HepG2 (cell line): ENCODE measurements around the gene ICAM2. TPM values are rescaled to one million over a fixed set of nuclear protein-coding genes. Genes with fewer than 3 reads are reported as not detected.

Source experiments
- ATAC-seq: fragments of 200-7000 bp; cut with Tn5 transposase; 3 replicates; pipeline ENCODE4 v1.9.1; 2020; ENCODE audit warnings: mild to moderate bottlenecking, moderate library complexity
- BruUV-seq: library from RNA; stranded (reverse); fragments of 400-500 nt; replicated peaks from 2 replicates; lab custom pipeline; 2021; lab: Mats Ljungman, UMichigan
- CTCF ChIA-PET: fragments of 300-600 bp; formaldehyde crosslinking; extraction: SDS; loops from one replicate; lab custom pipeline; 2021; ENCODE audit warnings: low total read pairs, inconsistent platforms, low intra/inter-chr PET ratio; lab: Yijun Ruan, JAX
- POLR2A ChIA-PET: fragments of 350-600 bp; sonication (Branson Sonifier 250); formaldehyde crosslinking; loops from one replicate; lab custom pipeline; 2020; ENCODE audit warnings: antibody characterized with exemption, inconsistent platforms; lab: Yijun Ruan, JAX
- DNase-seq: peaks from one replicate; pipeline ENCODE4 v3.0.0-alpha.2; 2015; ENCODE audit warnings: low spot score
- FAIRE-seq: peaks from 3 replicates; lab custom pipeline; 2011; peaks lifted over from hg19 to GRCh38; lab: Jason Lieb, UNC
- H2AFZ ChIP-seq: one replicate; pipeline ENCODE4 v1.6.1; 2011; ENCODE audit warnings: low read length, inconsistent platforms
- H3K27ac ChIP-seq: fragments of 300-600 bp; 3 replicates; pipeline ENCODE4 v1.8.0; 2011; ENCODE audit warnings: mixed run types, mild to moderate bottlenecking, mixed read lengths, low read length, inconsistent platforms; ENCODE audit not compliant: insufficient read depth; ENCODE audit errors: extremely low read length
- H3K27me3 ChIP-seq, 2 experiments: fragments of 200-600 bp in 1 of 2; 2 replicates in 1 of 2; 3 replicates in 1 of 2; pipeline versions ENCODE4 v1.6.0 to v1.8.0; 2011; ENCODE audit warnings: low read length in 2 of 2, mild to moderate bottlenecking in 2 of 2, moderate library complexity in 2 of 2, inconsistent platforms in 1 of 2; ENCODE audit not compliant: insufficient read depth in 2 of 2, control insufficient read depth in 1 of 2
- H3K36me3 ChIP-seq, 2 experiments: fragments of 200-600 bp in 1 of 2; replicated peaks in 1 of 2; 2 replicates in 1 of 2; 3 replicates in 1 of 2; pipeline versions ENCODE4 v1.5.1 to v1.8.0; 2011; ENCODE audit warnings: low read length in 2 of 2, inconsistent platforms in 1 of 2; ENCODE audit not compliant: insufficient read depth in 2 of 2, control insufficient read depth in 1 of 2
- H3K4me1 ChIP-seq: 2 replicates; pipeline ENCODE4 v1.5.1; 2012; ENCODE audit warnings: low read length, inconsistent platforms; ENCODE audit not compliant: insufficient read depth
- H3K4me2 ChIP-seq: 2 replicates; pipeline ENCODE4 v1.6.0; 2011; ENCODE audit warnings: low read depth, low read length, inconsistent platforms
- H3K4me3 ChIP-seq, 3 experiments: fragments of 200-600 bp in 1 of 3; sonication (generic), shearing (Covaris generic) in 1 of 3; replicated peaks in 1 of 3; 2 replicates each; pipeline ENCODE4 v1.5.1; 2011 to 2016; ENCODE audit warnings: low read length in 3 of 3, inconsistent platforms in 2 of 3, low read depth in 2 of 3, mild to moderate bottlenecking in 2 of 3, control low read depth in 1 of 3, mixed read lengths in 1 of 3; ENCODE audit not compliant: insufficient read depth in 1 of 3
- H3K79me2 ChIP-seq: one replicate; pipeline ENCODE4 v1.6.1; 2011; ENCODE audit warnings: low read length, inconsistent platforms; ENCODE audit not compliant: insufficient read depth
- H3K9ac ChIP-seq: 2 replicates; pipeline ENCODE4 v1.6.0; 2011; ENCODE audit warnings: mild to moderate bottlenecking, low read depth, low read length, inconsistent platforms; ENCODE audit not compliant: insufficient read depth
- H3K9me3 ChIP-seq: 2 replicates; pipeline ENCODE4 v1.5.1; 2012; ENCODE audit warnings: mild to moderate bottlenecking, low read length
- H4K20me1 ChIP-seq: 2 replicates; pipeline ENCODE4 v1.6.0; 2011; ENCODE audit warnings: inconsistent platforms, mild to moderate bottlenecking, low read length, moderate library complexity; ENCODE audit not compliant: insufficient read depth
- AHR ChIP-seq: IDR thresholded peaks from 2 replicates; pipeline ENCODE4 v1.6.1; 2018; ENCODE audit warnings: missing genetic modification reagents, missing compliant biosample characterization
- CAMTA2 ChIP-seq: sonication (generic); formaldehyde crosslinking; IDR thresholded peaks from 2 replicates; pipeline ENCODE4 v1.4.0; 2020; ENCODE audit warnings: mild to moderate bottlenecking, missing genetic modification reagents, borderline replicate concordance
- CCDC6 ChIP-seq: sonication (generic); formaldehyde crosslinking; IDR thresholded peaks from 2 replicates; pipeline ENCODE4 v1.8.1; 2022; ENCODE audit warnings: mild to moderate bottlenecking, missing genetic modification reagents, moderate library complexity
- CENPBD1 ChIP-seq: sonication (generic); formaldehyde crosslinking; IDR thresholded peaks from 2 replicates; pipeline ENCODE4 v1.8.0; 2022; ENCODE audit warnings: missing genetic modification reagents, low read depth, mild to moderate bottlenecking, borderline replicate concordance
- FOSL2 ChIP-seq: sonication (generic); formaldehyde crosslinking; IDR thresholded peaks from 2 replicates; pipeline ENCODE4 v1.4.0; 2020; ENCODE audit warnings: missing genetic modification reagents
- FOXK1 ChIP-seq: sonication (generic); formaldehyde crosslinking; IDR thresholded peaks from 2 replicates; pipeline ENCODE4 v1.4.0; 2020; ENCODE audit warnings: low read depth, missing genetic modification reagents, borderline replicate concordance
- GLI4 ChIP-seq: sonication (generic); formaldehyde crosslinking; IDR thresholded peaks from 2 replicates; pipeline ENCODE4 v1.5.1; 2020; ENCODE audit warnings: missing genetic modification reagents, mild to moderate bottlenecking, moderate library complexity, borderline replicate concordance
- KDM1A ChIP-seq: IDR thresholded peaks from 2 replicates; pipeline ENCODE4 v1.6.1; 2016; ENCODE audit warnings: missing compliant biosample characterization
- NAIF1 ChIP-seq: sonication (generic); formaldehyde crosslinking; IDR thresholded peaks from 2 replicates; pipeline ENCODE4 v1.5.0; 2020; ENCODE audit warnings: mild to moderate bottlenecking, missing genetic modification reagents, borderline replicate concordance
- REXO4 ChIP-seq: sonication (generic); formaldehyde crosslinking; IDR thresholded peaks from 2 replicates; pipeline ENCODE4 v1.8.0; 2022; ENCODE audit warnings: missing genetic modification reagents, mild to moderate bottlenecking, borderline replicate concordance
- SALL1 ChIP-seq: sonication (generic); formaldehyde crosslinking; IDR thresholded peaks from 2 replicates; pipeline ENCODE4 v1.8.0; 2022; ENCODE audit warnings: mild to moderate bottlenecking, missing genetic modification reagents
- SOX5 ChIP-seq: IDR thresholded peaks from 2 replicates; pipeline ENCODE4 v1.6.1; 2016; ENCODE audit warnings: borderline replicate concordance
- SP2 ChIP-seq: sonication (generic); formaldehyde crosslinking; IDR thresholded peaks from 2 replicates; pipeline ENCODE4 v1.5.1; 2020; ENCODE audit warnings: mild to moderate bottlenecking, missing genetic modification reagents
- ZBTB26 ChIP-seq: IDR thresholded peaks from 2 replicates; pipeline ENCODE4 v1.6.1; 2016; ENCODE audit warnings: missing compliant biosample characterization, missing genetic modification reagents, borderline replicate concordance
- ZBTB49 ChIP-seq: sonication (generic); formaldehyde crosslinking; IDR thresholded peaks from 2 replicates; pipeline ENCODE4 v1.4.0; 2020; ENCODE audit warnings: missing genetic modification reagents, borderline replicate concordance
- ZFX ChIP-seq: sonication (generic); formaldehyde crosslinking; IDR thresholded peaks from 2 replicates; pipeline ENCODE4 v1.4.0; 2020; ENCODE audit warnings: mild to moderate bottlenecking, low read depth, missing genetic modification reagents, moderate library complexity
- ZNF614 ChIP-seq: IDR thresholded peaks from 2 replicates; pipeline ENCODE4 v1.6.1; 2018; ENCODE audit warnings: missing biosample characterization, missing genetic modification reagents, inconsistent platforms, borderline replicate concordance
- WGBS: methylation state at CpG from one replicate; pipeline ENCODE4 v1.1.6; 2017; ENCODE audit warnings: low lambda C conversion rate; 5-methylcytosine and 5-hydroxymethylcytosine counted together
- in situ Hi-C: cut with HindIII; loops from 2 replicates; pipeline ENCODE4 v1.10.0; 2017; ENCODE audit warnings: low pct_unique_long_range_greater_than_20kb; ENCODE audit not compliant: extremely low pct_ligation_motif_present
- intact Hi-C: fragments of 100-400 bp; cut with micrococcal nuclease; formaldehyde crosslinking; loops from one replicate; pipeline ENCODE4 v1.10.0; 2022; ENCODE audit not compliant: unreplicated experiment
- polyA plus RNA-seq, 8 experiments: library from polyadenylated mRNA; depleted of rRNA in 3 of 8; stranded (reverse) in 7 of 8; unstranded in 1 of 8; fragments of >200 nt; fragmentation: Illumina TruSeq in 4 of 8; extraction: Trizol in 4 of 8; gene quantifications; 2 replicates each; pipeline versions ENCODE4 v1.2.1 to v1.2.3, GENCODE V29; 2011 to 2016; ENCODE audit warnings: low read depth in 4 of 8, missing spikeins in 1 of 8, mixed read lengths in 1 of 8; ENCODE audit not compliant: insufficient read depth in 1 of 8
- total RNA-seq, 5 experiments: library from RNA; depleted of rRNA; stranded (reverse); fragments of >200 nt; fragmentation: Illumina TruSeq; extraction: Trizol; gene quantifications; 2 replicates each; pipeline ENCODE4 v1.2.3, GENCODE V29; 2016; ENCODE audit warnings: low read depth in 1 of 5
- TF ChIP-seq, protein P1 (sequence below): sonication (generic); formaldehyde crosslinking; conservative IDR thresholded peaks from 2 replicates; pipeline ENCODE4 v1.5.0; 2020; ENCODE audit warnings: missing genetic modification reagents

The ICAM2 gene
- total and polyA plus RNA-seq, 2 of the 13 experiments (the other 11 are each of a cell fraction or from before 2014, with no cell fraction given) = 10.9 to 20.8 TPM

DNA sequence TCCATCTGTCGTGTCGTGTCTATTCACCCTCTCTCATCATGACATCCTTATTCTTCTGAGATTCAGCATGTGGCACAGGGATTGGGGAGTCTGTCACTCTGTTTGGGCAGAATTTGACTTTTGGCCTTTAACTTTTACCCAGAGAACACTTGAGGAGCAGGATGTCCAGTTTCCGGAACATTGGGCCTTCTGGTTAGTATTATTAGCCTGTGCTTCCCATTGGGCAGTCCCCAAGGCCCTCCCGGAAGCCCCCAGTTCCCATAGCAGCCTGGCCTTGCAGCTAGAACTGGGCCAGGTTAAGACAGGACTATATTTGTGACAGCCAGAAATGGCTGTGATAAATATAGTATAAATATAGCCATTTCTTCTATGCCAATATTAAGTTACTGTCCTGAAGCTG lies 57.3 kb downstream of the ICAM2 start (continued):
- TF ChIP-seq ZBTB49 (CRISPR knock-in tag) (no peak), NAIF1 (no peak), REXO4 (CRISPR knock-in tag) (no peak), ZBTB26 (no peak)

DNA sequence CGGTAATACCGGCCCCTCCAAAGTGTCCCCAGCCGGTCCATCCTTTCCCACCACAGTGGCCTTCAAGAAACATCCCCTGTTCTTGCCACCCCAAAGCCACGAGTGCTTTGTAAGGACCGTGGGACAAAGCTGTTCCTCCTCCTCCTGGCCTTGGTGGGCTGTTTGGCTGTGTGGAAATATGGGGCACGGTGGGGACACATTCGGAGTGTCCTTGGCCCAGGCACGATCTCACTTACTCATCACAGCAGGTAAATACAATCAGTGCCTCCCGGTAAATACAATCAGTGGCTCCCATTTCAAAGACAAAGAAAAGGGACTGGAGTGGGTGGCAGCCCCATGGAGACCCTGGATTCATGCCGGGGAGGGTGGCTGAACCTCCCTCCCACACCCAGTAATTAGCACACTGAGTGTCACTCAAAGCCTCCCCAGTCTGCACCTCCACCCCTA lies 58.1 kb downstream of the ICAM2 start:
- no peak overlapping the region for H2AFZ ChIP-seq
- CTCF ChIA-PET = no interaction called here
- peak overlapping the region; percentile 2 for H3K27ac ChIP-seq
- 10% methylated on average over 10 of the region's 10 CpGs for WGBS
- intact Hi-C loops = no loop called here
- H3K4me3 ChIP-seq = peak overlapping the region in 1 of 3 experiments; percentile 29; a peak in 1 of 6 replicates
- peaks cover 6 to 24% of the 10 kb centered on the region in 2 experiments; a peak in 2 of 5 replicates for H3K27me3 ChIP-seq
- no TSS peak for BruUV-seq
- H3K4me2 ChIP-seq = peak overlapping the region; percentile 52
- no peak for FAIRE-seq
- H3K36me3 ChIP-seq = no peaks in the 10 kb centered on the region
- ATAC-seq = peak; percentile 60
- no peak overlapping the region for H3K9ac ChIP-seq
- H3K79me2 ChIP-seq = no peaks in the 10 kb centered on the region
- no peaks in the 10 kb centered on the region for H3K9me3 ChIP-seq
- H3K4me1 ChIP-seq = peaks cover 19% of the 10 kb centered on the region
- POLR2A ChIA-PET = interaction anchor here (0.7 to 1.6 kb wide), 4 partner anchors 16 to 412 kb away, joined by 3 to 9 read pairs (median 4); partner anchors contain the start of gene DCAF7
- peak; percentile 70 for DNase-seq
- in situ Hi-C loops = no loop called here
- no peaks in the 10 kb centered on the region; the same call in 1 of the 2 replicates for H4K20me1 ChIP-seq
- TF ChIP-seq CAMTA2 (peak; percentile 15; the same call in 1 of the 2 replicates), FOSL2 (CRISPR knock-in tag) (peak; percentile 95), KDM1A (peak; percentile 75), CENPBD1 (no peak), AHR (peak; percentile 78; the same call in 1 of the 2 replicates), SP2 (CRISPR knock-in tag) (no peak), CCDC6 (CRISPR knock-in tag) (peak; percentile 23; the same call in 1 of the 2 replicates), ZFX (CRISPR knock-in tag) (peak; percentile 18), SOX5 (CRISPR knock-in tag) (peak; percentile 65), FOXK1 (CRISPR knock-in tag) (0 out of 2 replicates have a peak, but pooled peaks have one; percentile 18), SALL1 (peak; percentile 71; the same call in 1 of the 2 replicates), ZNF614 (CRISPR knock-in tag) (0 out of 2 replicates have a peak, but pooled peaks have one; percentile 26), GLI4 (CRISPR knock-in tag) (0 out of 2 replicates have a peak, but pooled peaks have one; percentile 39)
- TF ChIP-seq, protein P1, sequence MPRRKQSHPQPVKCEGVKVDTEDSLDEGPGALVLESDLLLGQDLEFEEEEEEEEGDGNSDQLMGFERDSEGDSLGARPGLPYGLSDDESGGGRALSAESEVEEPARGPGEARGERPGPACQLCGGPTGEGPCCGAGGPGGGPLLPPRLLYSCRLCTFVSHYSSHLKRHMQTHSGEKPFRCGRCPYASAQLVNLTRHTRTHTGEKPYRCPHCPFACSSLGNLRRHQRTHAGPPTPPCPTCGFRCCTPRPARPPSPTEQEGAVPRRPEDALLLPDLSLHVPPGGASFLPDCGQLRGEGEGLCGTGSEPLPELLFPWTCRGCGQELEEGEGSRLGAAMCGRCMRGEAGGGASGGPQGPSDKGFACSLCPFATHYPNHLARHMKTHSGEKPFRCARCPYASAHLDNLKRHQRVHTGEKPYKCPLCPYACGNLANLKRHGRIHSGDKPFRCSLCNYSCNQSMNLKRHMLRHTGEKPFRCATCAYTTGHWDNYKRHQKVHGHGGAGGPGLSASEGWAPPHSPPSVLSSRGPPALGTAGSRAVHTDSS (CRISPR knock-in tag) = no peak
